ENCODE measurements around the gene C1orf35. TPM values are rescaled to one million over a fixed set of nuclear protein-coding genes. Genes with fewer than 3 reads are reported as not detected.

Gene C1orf35
- total and polyA plus RNA-seq, 9 of the 15 experiments (the other 6 are each of a cell fraction or from before 2014, with no cell fraction given) = 3.2 to 48.7 (median 12.5) TPM

- POLR2A ChIA-PET = interaction anchor here (0.7 to 1.8 kb wide), 7 partner anchors 9 to 420 kb away, joined by 3 to 6 read pairs (median 3); no protein-coding TSS in a partner anchor
- no TSS peak for BruUV-seq (replicated peaks)
- ATAC-seq (no peak), FAIRE-seq (no peak), DNase-seq (ENCODE audit: extremely low read depth in 1 of 4, low spot score in 3 of 4) (no peak)
- Histone ChIP-seq H3K4me2 (ENCODE audit: insufficient read depth, low read length) (no peak overlapping the region), H3K4me1 (replicated peaks in 1 of 2; ENCODE audit: control insufficient read depth in 2 of 2, insufficient read depth in 2 of 2, low read length in 2 of 2) (peaks cover 4 to 52% of the 10 kb centered on the region in 2 experiments; a peak in 3 of 5 replicates), H3K9ac (ENCODE audit: insufficient read depth in 1 of 2, low read depth in 2 of 2, low read length in 2 of 2) (no peak overlapping the region; a peak in 1 of 4 replicates), H3K27me3 (ENCODE audit: control insufficient read depth in 2 of 2, insufficient read depth in 2 of 2, low read length in 2 of 2) (peaks cover 0 to 24% of the 10 kb centered on the region in 2 experiments; a peak in 3 of 5 replicates), H3K9me3 (replicated peaks; ENCODE audit: control insufficient read depth, insufficient read depth, low read depth, low read length) (no peaks in the 10 kb centered on the region), H4K20me1 (replicated peaks; ENCODE audit: control insufficient read depth, insufficient read depth, low read length) (peaks cover 38% of the 10 kb centered on the region), H3K27ac (ENCODE audit: extremely low read depth, low read depth, low read length) (no peak overlapping the region), H3K4me3 (no peak overlapping the region), H3K79me2 (ENCODE audit: control insufficient read depth, insufficient read depth, low read length) (peaks cover 22% of the 10 kb centered on the region), H3K9me1 (ENCODE audit: control insufficient read depth, insufficient read depth, low read length) (no peaks in the 10 kb centered on the region), H3K36me3 (ENCODE audit: control insufficient read depth, insufficient read depth, low read length) (no peaks in the 10 kb centered on the region; the same call in 2 of the 3 replicates), H2AFZ (ENCODE audit: low read depth, low read length) (no peak overlapping the region)
- in situ Hi-C loops (cut with MboI) = no loop called here
- intact Hi-C loops (cut with micrococcal nuclease) = loop anchor here (5.0 kb wide), 1 partner anchor 315 kb away; no protein-coding TSS in a partner anchor
- CTCF ChIA-PET (ENCODE audit: low intra/inter-chr PET ratio) = no interaction called here
- 25% methylated on average over 10 of the region's 10 CpGs for WGBS (ENCODE audit: insufficient coverage, low coverage, missing lambda C conversion rate)
- no peak for TF ChIP-seq ELF1 (tag; IDR thresholded peaks at IDR 0.05)
- no peak for TF ChIP-seq ELF4 (CRISPR knock-in tag; IDR thresholded peaks at IDR 0.05)
- no peak for TF ChIP-seq KDM2B (CRISPR knock-in tag; IDR thresholded peaks at IDR 0.05)
- TF ChIP-seq, protein P1, sequence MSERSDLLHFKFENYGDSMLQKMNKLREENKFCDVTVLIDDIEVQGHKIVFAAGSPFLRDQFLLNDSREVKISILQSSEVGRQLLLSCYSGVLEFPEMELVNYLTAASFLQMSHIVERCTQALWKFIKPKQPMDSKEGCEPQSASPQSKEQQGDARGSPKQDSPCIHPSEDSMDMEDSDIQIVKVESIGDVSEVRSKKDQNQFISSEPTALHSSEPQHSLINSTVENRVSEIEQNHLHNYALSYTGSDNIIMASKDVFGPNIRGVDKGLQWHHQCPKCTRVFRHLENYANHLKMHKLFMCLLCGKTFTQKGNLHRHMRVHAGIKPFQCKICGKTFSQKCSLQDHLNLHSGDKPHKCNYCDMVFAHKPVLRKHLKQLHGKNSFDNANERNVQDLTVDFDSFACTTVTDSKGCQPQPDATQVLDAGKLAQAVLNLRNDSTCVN (CRISPR knock-in tag; IDR thresholded peaks at IDR 0.05) = no peak
- no peak for TF ChIP-seq DPF2 (IDR thresholded peaks at IDR 0.05)
- no peak for TF ChIP-seq RB1 (IDR thresholded peaks at IDR 0.05; ENCODE audit: low read depth)
- TF ChIP-seq PRPF4 (IDR thresholded peaks at IDR 0.05; ENCODE audit: insufficient read depth, low read depth, low read length, poor library complexity, severe bottlenecking) = no peak
- TF ChIP-seq, protein P2, sequence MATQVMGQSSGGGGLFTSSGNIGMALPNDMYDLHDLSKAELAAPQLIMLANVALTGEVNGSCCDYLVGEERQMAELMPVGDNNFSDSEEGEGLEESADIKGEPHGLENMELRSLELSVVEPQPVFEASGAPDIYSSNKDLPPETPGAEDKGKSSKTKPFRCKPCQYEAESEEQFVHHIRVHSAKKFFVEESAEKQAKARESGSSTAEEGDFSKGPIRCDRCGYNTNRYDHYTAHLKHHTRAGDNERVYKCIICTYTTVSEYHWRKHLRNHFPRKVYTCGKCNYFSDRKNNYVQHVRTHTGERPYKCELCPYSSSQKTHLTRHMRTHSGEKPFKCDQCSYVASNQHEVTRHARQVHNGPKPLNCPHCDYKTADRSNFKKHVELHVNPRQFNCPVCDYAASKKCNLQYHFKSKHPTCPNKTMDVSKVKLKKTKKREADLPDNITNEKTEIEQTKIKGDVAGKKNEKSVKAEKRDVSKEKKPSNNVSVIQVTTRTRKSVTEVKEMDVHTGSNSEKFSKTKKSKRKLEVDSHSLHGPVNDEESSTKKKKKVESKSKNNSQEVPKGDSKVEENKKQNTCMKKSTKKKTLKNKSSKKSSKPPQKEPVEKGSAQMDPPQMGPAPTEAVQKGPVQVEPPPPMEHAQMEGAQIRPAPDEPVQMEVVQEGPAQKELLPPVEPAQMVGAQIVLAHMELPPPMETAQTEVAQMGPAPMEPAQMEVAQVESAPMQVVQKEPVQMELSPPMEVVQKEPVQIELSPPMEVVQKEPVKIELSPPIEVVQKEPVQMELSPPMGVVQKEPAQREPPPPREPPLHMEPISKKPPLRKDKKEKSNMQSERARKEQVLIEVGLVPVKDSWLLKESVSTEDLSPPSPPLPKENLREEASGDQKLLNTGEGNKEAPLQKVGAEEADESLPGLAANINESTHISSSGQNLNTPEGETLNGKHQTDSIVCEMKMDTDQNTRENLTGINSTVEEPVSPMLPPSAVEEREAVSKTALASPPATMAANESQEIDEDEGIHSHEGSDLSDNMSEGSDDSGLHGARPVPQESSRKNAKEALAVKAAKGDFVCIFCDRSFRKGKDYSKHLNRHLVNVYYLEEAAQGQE (IDR thresholded peaks at IDR 0.05; ENCODE audit: borderline replicate concordance) = no peak
- TF ChIP-seq, protein P2 (CRISPR knock-in tag; IDR thresholded peaks at IDR 0.05; ENCODE audit: low read depth) = no peak
- TF ChIP-seq U2AF2 (optimal IDR thresholded peaks at IDR 0.05; ENCODE audit: low read depth, low read length) = no peak
- TF ChIP-seq FOSL1 (tag; conservative IDR thresholded peaks at IDR 0.05) = no peak
- no peak for TF ChIP-seq MCM7 (IDR thresholded peaks at IDR 0.05)
- TF ChIP-seq JUN (IDR thresholded peaks at IDR 0.05; ENCODE audit: borderline replicate concordance, low read depth, low read length) = no peak
- TF ChIP-seq JUN (CRISPR knock-in tag; IDR thresholded peaks at IDR 0.05; ENCODE audit: borderline replicate concordance) = no peak
Observed at GRCh38 chr1:228077565-228078330, 25.4 kb downstream of the C1orf35 start.
